ENCODE data around the gene MANF.
A peak's percentile ranks its signal among the peaks of the same experiment; 100 is the strongest.
"Not testable (repeated sequence)": the region's sequence is repeated elsewhere in the genome, so short reads cannot be mapped to it uniquely, and the experiment has no call there.

The MANF gene

DNA sequence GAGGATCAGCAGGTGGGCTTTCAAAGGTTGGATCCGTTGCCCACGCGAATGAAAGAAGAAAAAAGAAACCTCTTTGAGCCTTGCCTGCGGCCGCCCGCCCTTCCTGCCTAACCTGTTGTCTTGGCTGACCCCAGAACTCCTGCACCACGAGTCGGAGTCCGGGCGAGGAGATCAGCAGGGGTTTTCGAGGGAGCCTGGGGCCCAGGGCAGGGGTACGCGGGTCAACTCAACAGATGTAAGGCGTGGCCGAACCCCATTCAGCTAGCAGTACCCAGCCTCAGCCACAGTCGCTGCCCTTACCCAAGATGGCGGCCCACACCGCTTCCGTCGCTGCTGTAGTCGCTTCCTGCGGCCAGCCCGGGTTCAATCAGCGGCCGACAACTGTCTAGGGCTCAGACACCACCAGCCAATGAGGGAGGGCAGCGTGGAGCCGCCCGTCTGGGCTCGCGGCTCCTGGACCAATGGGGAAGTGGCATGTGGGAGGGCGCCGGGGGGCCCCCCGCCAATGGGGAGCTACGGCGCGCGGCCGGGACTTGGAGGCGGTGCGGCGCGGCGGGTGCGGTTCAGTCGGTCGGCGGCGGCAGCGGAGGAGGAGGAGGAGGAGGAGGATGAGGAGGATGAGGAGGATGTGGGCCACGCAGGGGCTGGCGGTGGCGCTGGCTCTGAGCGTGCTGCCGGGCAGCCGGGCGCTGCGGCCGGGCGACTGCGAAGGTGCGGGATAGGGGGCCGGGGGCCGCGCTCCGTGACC lies at the start of gene MANF:
Gene MANF (plus strand): TSS at position 566 of the 748 bp plus-strand sequence. CDS start 52 bp downstream, at position 618.
- peak; percentile 94 for DNase-seq

DNA sequence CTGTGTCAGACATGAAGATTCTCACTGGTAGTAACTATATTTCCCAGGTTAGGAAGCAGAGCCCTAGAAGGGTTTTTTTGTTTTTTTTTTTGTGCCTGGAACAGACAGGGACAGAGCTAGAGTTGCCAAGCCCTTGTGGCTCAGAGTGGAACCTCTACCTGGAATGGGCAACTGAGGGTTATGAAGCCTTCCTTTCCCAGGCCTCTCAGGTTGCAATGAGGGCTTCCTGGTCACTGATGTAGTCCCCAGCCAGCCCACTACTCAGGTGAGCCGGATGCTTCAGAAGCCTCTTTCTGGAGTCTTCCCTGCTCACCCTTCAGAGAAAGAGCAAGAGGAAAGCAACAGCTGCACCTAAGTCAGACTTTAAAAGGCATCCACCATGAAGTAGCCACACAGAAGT lies 48.8 kb upstream of the MANF start:
- DNase-seq = no peak

GRCh38 chr3:51337666-51338065 lies 47.4 kb upstream of the MANF start:
- DNase-seq = no peak

GRCh38 chr3:51338632-51339031 lies 46.5 kb upstream of the MANF start:
- peak; percentile 36 for DNase-seq

- DNase-seq = no peak
Observed at GRCh38 chr3:51340013-51340829, 44.9 kb upstream of the MANF start.

GRCh38 chr3:51340989-51341636 lies 44.0 kb upstream of the MANF start:
- DNase-seq = no peak

GRCh38 chr3:51343918-51344687 lies 41.0 kb upstream of the MANF start:
- DNase-seq = no peak

DNA sequence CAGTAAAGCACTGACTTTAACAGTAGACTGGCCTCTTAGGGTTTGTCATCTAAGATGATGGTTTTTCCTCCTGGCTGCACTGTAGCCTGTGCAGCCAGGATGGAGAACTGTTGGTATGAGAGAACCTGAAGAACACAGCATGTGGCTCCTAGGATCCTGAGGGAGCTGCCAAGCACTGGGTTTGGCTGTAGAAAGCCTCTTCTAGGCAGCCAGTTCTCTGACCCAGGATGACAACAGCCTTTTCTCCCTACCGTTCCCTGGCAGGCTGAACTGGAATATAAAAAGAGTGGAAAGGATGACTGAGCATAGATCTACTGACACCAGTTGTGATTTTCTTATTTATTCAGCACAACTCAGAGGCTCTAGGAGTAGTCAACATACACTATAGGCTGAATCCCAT lies 34.3 kb upstream of the MANF start:
- no peak for DNase-seq

DNA sequence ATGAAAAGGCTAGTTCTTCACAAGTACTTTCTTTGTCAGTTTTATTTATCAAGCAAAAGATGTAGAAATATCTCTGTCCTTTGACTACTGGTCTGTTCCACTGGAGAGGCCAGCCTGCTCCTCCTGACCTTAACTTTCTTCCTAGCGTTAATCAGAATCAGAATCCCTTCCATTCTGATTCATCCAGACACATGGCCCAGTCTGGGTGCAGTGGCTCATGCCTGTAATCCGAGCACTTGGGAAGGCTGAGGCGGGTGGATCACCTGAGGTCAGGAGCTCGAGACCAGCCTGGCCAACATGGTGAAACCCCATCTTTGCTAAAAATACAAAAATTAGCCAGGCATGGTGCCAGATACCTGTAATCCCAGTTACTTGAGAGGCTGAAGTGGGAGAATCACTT lies 32.0 kb upstream of the MANF start:
- no peak for DNase-seq

DNA sequence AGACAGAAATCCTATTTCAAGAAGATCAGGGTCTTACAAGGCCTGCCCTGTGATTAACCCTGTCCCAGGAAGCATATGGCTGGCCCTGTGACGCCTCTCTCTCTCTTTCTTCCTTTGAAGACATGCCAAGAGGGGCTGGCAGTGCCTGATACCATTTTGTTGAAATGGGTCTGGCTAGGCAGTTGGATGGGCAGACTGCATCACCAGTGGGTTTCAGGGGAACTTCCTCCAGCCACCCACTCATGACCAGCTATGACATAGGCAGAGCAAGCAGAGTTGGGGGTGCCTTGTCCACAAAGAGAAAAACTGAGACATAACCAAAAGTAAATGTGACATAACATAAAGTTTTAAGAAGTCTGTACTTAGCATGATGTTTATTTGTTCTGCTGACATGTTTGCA lies 31.4 kb upstream of the MANF start:
- no peak for DNase-seq

DNA sequence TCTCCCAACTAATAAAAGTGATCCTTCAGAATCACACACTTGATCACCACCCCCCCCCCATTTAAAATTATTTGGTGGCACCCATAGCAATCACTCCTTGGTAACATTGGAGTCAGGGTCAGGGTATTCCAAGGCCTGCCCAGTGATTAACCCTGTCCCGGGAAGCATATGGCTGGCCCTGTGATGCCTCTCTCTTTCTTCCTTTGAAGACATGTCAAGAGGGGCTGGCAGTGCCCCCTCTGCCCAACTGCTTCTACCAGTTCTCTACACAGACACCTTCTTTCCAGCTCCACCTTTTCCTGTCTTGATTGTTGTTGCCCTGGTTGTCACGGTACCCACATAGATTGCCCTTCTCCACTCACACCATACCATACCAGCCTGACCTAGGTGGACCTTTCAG lies 30.9 kb upstream of the MANF start:
- DNase-seq = no peak

GRCh38 chr3:51354731-51355615 lies 30.1 kb upstream of the MANF start:
- DNase-seq = no peak

DNA sequence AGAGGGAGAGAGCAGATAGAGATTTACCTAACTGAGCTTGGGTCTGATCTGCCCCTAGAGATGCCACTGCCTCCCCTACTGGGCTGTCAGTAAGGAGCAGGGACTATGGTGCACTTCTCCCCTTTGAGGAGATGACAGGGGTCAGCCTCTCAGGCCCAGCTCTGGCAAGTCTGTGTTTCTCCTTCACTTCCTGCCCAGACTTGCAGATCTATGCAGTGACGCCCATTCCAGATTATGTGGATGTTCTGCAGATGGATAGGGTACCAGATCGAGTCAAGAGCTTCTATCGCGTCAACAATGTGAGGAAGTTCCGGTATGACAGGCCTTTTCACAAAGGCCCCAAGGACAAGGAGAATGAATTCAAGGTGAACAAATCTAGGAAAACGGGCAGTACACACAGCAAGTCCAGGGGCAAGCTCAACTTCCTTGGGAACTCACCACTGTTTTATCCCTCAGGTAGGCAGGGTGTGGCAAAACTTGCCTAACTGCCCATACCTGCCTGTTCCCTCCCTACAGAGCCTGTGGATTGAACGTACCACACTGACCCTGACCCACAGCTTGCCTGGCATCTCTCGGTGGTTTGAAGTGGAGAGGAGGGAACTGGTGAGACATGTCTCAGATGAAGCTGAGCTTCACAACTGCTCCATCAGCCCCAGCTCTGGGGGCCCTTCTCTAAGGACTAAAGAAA lies 29.1 kb upstream of the MANF start:
- no peak for DNase-seq

DNA sequence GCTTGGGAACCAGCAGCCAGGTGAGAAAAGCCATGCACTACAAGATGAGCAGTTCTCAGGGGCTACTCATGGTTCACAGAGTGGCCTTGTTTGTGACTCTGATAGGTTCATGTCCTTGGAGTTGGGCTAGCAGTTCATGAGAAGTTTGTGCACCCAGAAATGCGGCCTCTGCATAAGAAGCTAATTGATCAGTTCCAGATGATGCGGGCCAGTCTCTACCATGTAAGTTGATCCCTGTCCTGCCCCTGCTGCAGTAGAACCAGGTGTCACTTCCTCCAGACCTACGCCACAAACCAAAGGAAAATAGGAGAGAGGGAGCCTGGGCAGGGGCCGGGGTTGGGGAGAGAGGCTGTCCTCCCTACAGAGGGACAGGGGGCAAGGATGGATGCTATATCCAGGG lies 27.2 kb upstream of the MANF start:
- no peak for DNase-seq

DNA sequence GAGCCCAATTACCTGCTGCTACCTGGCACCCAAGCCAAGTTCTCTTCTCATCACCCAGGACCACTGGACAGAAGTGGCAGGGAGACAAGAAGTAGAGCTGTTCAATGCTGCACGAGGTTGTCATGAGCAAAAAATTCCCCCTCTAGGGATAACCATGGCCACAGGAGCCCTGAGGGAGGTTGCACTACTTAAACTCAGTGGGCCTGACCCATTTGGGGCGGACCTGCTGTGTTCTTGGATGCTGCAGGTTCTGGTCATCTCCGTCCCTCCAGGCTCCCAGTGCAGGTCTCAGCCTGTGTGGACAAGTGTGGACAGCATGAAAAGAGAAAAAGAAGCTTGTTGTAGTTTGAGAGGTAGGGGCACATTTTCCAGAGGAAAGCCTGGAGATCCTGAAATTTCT lies 26.1 kb upstream of the MANF start:
- no peak for DNase-seq

DNA sequence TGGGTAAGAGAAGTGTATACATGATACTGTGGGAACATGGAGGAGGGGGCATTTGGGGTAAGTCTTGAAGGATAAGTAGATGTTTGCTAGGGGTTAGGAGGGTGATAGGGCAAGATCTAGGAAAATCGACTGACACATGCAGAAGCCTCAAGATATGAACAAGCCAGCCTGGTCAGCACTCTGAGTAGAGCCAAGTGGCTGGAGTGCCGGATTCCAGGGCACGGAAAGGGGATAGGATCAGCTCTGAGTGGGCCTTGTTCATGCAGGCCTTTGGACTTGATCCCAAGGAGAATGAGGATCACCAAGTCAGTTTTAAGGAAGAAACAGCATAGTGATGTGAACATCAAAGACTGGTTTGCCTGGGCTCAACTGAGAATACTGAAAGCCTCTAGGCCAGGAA lies 24.3 kb upstream of the MANF start:
- DNase-seq = no peak

- DNase-seq = no peak
Observed at GRCh38 chr3:51361746-51362145, 23.3 kb upstream of the MANF start.

- no peak for DNase-seq
Observed at GRCh38 chr3:51362476-51362875, 22.6 kb upstream of the MANF start.

DNA sequence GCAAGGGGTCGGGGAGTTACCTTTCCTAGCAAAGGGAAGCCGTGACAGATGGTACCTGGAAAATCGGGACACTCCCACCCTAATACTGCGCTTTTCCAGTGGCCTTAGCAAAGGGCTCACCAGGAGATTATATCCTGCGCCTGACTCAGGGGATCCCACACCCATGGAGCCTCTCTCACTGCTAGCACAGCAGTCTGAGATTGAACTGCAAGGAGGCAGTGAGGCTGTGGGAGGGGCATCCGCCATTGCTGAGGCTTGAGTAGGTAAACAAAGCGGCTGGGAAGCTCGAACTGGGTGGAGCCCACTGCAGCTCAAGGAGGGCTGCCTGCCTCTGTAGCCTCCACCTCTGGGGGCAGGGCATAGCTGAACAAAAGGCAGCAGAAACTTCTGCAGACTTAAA lies 16.8 kb upstream of the MANF start:
- not testable (repeated sequence) for DNase-seq

- peak; percentile 16 for DNase-seq
Observed at GRCh38 chr3:51371943-51372557, 13.0 kb upstream of the MANF start.

All from NCI-H1092 treated with DMSO at 0.1 percent for 48 hours (cell line).